GM10248 (cell line): Measurements from ENCODE around the gene EYA3.

ENCODE experiments used
- CTCF ChIA-PET: fragments of 300-600 bp; sonication (Branson Sonifier 250); formaldehyde crosslinking; extraction: SDS; loops from one replicate; lab custom pipeline; 2021; ENCODE audit warnings: antibody characterized with exemption; lab: Yijun Ruan, JAX
- POLR2A ChIA-PET: fragments of 350-650 bp; sonication (Branson Sonifier 250); formaldehyde crosslinking; extraction: SDS; loops from one replicate; lab custom pipeline; 2020; ENCODE audit warnings: antibody characterized with exemption; lab: Yijun Ruan, JAX
- DNase-seq: peaks from one replicate; pipeline ENCODE4 v3.0.0; 2012; ENCODE audit errors: extremely low spot score
- CTCF ChIP-seq: IDR thresholded peaks from 2 replicates; pipeline ENCODE4 v1.5.1; 2012; ENCODE audit warnings: mild to moderate bottlenecking, low read depth; ENCODE audit errors: extremely low read depth, missing control alignments, control extremely low read depth

The EYA3 gene

GRCh38 chr1:27951396-27951795 lies 137.0 kb downstream of the EYA3 start:
- DNase-seq, result no peak
- POLR2A ChIA-PET, result no interaction called here
- CTCF ChIA-PET, result interaction anchor here (0.8 to 2.4 kb wide), 7 partner anchors 11 to 94 kb away, joined by 3 to 17 read pairs (median 3); no protein-coding TSS in a partner anchor
- TF ChIP-seq CTCF, result no peak

GRCh38 chr1:27949027-27949426 lies 139.4 kb downstream of the EYA3 start:
- POLR2A ChIA-PET, result no interaction called here
- no peak for DNase-seq
- CTCF ChIA-PET, result interaction anchor here (0.9 to 1.4 kb wide), 2 partner anchors 10 to 32 kb away, joined by 3 read pairs; no protein-coding TSS in a partner anchor
- no peak for TF ChIP-seq CTCF

- ChIA-PET POLR2A (no interaction called here), CTCF (interaction anchor here (0.9 to 3.0 kb wide), 3 partner anchors 10 to 29 kb away, joined by 3 to 7 read pairs (median 3); partner anchors contain the start of gene SMPDL3B)
Measured at GRCh38 chr1:27945020-27945419, 143.4 kb downstream of the EYA3 start.

GRCh38 chr1:27941671-27942540 lies 146.5 kb downstream of the EYA3 start:
- CTCF ChIA-PET, result interaction anchor here (1.1 to 3.3 kb wide), 6 partner anchors 9 to 245 kb away, joined by 3 to 16 read pairs (median 3); no protein-coding TSS in a partner anchor

More at GRCh38 chr1:27945020-27945419, 143.4 kb downstream of the EYA3 start:
- DNase-seq, result no peak
- TF ChIP-seq CTCF, result no peak

GRCh38 chr1:27940870-27941560 lies 147.4 kb downstream of the EYA3 start:
- no peak for DNase-seq
- CTCF ChIA-PET, result interaction anchor here (0.7 to 3.3 kb wide), 15 partner anchors 10 to 264 kb away, joined by 3 to 17 read pairs (median 3); no protein-coding TSS in a partner anchor
- POLR2A ChIA-PET, result no interaction called here

More at GRCh38 chr1:27941671-27942540, 146.5 kb downstream of the EYA3 start:
- DNase-seq, result no peak
- POLR2A ChIA-PET, result no interaction called here
- no peak for TF ChIP-seq CTCF

More at GRCh38 chr1:27940870-27941560, 147.4 kb downstream of the EYA3 start:
- no peak for TF ChIP-seq CTCF
